MCF 10A (cell line): ENCODE measurements around the gene KLHDC7B. TPM values are rescaled to one million over a fixed set of nuclear protein-coding genes. Genes with fewer than 3 reads are reported as not detected.

Experiments
- BruUV-seq: library from RNA; stranded (reverse); fragments of 400-500 nt; replicated peaks from 2 replicates; lab custom pipeline; 2021; lab: Mats Ljungman, UMichigan
- CTCF ChIA-PET: fragments of 300-600 bp; sonication (Branson Sonifier 250); formaldehyde crosslinking; extraction: SDS; loops from one replicate; lab custom pipeline; 2021; ENCODE audit warnings: antibody characterized with exemption, inconsistent platforms; lab: Yijun Ruan, JAX
- POLR2A ChIA-PET: fragments of 300-600, 350-650 bp; sonication (Branson Sonifier 250); formaldehyde crosslinking; extraction: SDS; loops from one replicate; lab custom pipeline; 2020; ENCODE audit warnings: antibody characterized with exemption, inconsistent platforms; lab: Yijun Ruan, JAX
- DNase-seq: peaks from one replicate; pipeline ENCODE4 v3.0.0-alpha.2; 2018; ENCODE audit not compliant: unreplicated experiment
- H3K27ac Mint-ChIP-seq: one replicate; pipeline ENCODE4 v1.8.0; 2022; ENCODE audit warnings: mild to moderate bottlenecking, low read depth, mixed read lengths; ENCODE audit not compliant: unreplicated experiment
- H3K27me3 Mint-ChIP-seq: one replicate; pipeline ENCODE4 v1.8.0; 2022; ENCODE audit warnings: mixed read lengths; ENCODE audit not compliant: insufficient read depth, unreplicated experiment
- H3K36me3 Mint-ChIP-seq: one replicate; pipeline ENCODE4 v1.8.0; 2022; ENCODE audit warnings: mild to moderate bottlenecking, moderate library complexity, mixed read lengths; ENCODE audit not compliant: insufficient read depth, unreplicated experiment
- H3K4me1 Mint-ChIP-seq: one replicate; pipeline ENCODE4 v1.8.0; 2022; ENCODE audit warnings: mixed read lengths; ENCODE audit not compliant: insufficient read depth, unreplicated experiment
- H3K4me3 Mint-ChIP-seq: one replicate; pipeline ENCODE4 v1.8.0; 2022; ENCODE audit warnings: mild to moderate bottlenecking, moderate library complexity, mixed read lengths; ENCODE audit not compliant: unreplicated experiment
- H3K9me3 Mint-ChIP-seq: one replicate; pipeline ENCODE4 v1.8.0; 2022; ENCODE audit warnings: mixed read lengths; ENCODE audit not compliant: unreplicated experiment
- CTCF ChIP-seq: fragments of 200-600 bp; IDR thresholded peaks from one replicate; pipeline ENCODE4 v1.8.0; 2022; ENCODE audit warnings: antibody characterized with exemption, mild to moderate bottlenecking; ENCODE audit not compliant: unreplicated experiment
- intact Hi-C: fragments of 100-400 bp; cut with micrococcal nuclease; formaldehyde crosslinking; loops from 2 replicates; pipeline ENCODE4 v1.14.1; 2022
- total RNA-seq: library from RNA; stranded (reverse); gene quantifications from 2 replicates; pipeline ENCODE4 v1.2.3, GENCODE V29; 2022

KLHDC7B gene
- total RNA-seq, 1 experiment from 2014 or later, result 0.98 TPM

GRCh38 chr22:50560034-50560433 lies 14.3 kb downstream of the KLHDC7B start:
- no peaks in the 10 kb centered on the region for H3K27me3 Mint-ChIP-seq
- TF ChIP-seq CTCF, result no peak
- peaks cover 28% of the 10 kb centered on the region for H3K4me1 Mint-ChIP-seq
- intact Hi-C loops, result no loop called here
- H3K4me3 Mint-ChIP-seq, result no peak overlapping the region
- H3K36me3 Mint-ChIP-seq, result no peaks in the 10 kb centered on the region
- CTCF ChIA-PET, result interaction anchor here (0.6 to 1.7 kb wide), 7 partner anchors 9 to 235 kb away, joined by 3 to 5 read pairs (median 4); partner anchors contain the start of gene KLHDC7B
- H3K27ac Mint-ChIP-seq, result no peak overlapping the region
- POLR2A ChIA-PET, result interaction anchor here (0.8 to 2.0 kb wide), 7 partner anchors 9 to 51 kb away, joined by 3 to 15 read pairs (median 3); partner anchors contain the start of gene SCO2
- no peak for DNase-seq
- H3K9me3 Mint-ChIP-seq, result no peaks in the 10 kb centered on the region
- BruUV-seq, result no TSS peak

- H3K4me3 Mint-ChIP-seq, result peak overlapping the region; percentile 15
- no peaks in the 10 kb centered on the region for H3K36me3 Mint-ChIP-seq
- POLR2A ChIA-PET, result interaction anchor here (1.2 to 2.0 kb wide), 2 partner anchors 32 to 36 kb away, joined by 3 to 15 read pairs; partner anchors contain the start of genes SCO2 and TYMP
- no peak for DNase-seq
- H3K27ac Mint-ChIP-seq, result no peak overlapping the region
- CTCF ChIA-PET, result no interaction called here
- H3K27me3 Mint-ChIP-seq, result no peaks in the 10 kb centered on the region
- TF ChIP-seq CTCF, result no peak
- H3K4me1 Mint-ChIP-seq, result peaks cover 28% of the 10 kb centered on the region
- no TSS peak for BruUV-seq
- intact Hi-C loops, result loop anchor here (1.0 kb wide), 2 partner anchors 30 to 35 kb away; no protein-coding TSS in a partner anchor
- no peaks in the 10 kb centered on the region for H3K9me3 Mint-ChIP-seq
Measured at GRCh38 chr22:50561401-50562358, 16.0 kb downstream of the KLHDC7B start.

GRCh38 chr22:50562523-50563412 lies 17.1 kb downstream of the KLHDC7B start, which contains the start of gene SYCE3:
Gene SYCE3, minus strand, starts transcription at chr22:50562919. Its CDS starts 6,514 bp downstream, at chr22:50556405.
- Mint-ChIP-seq H3K27ac (peak within 1 kb of the TSS; percentile 91), H3K4me1 (peaks cover 28% of the 10 kb centered on the region), H3K4me3 (peak within 1 kb of the TSS; percentile 90), H3K36me3 (peaks cover 3% of the 10 kb centered on the region), H3K27me3 (no peaks in the 10 kb centered on the region), H3K9me3 (no peaks in the 10 kb centered on the region)
- ChIA-PET POLR2A (interaction anchor here (0.7 to 5.3 kb wide), 16 partner anchors 11 to 318 kb away, joined by 3 to 105 read pairs (median 14); partner anchors contain the start of genes CHKB, KLHDC7B, LMF2 and NCAPH2), CTCF (interaction anchor here (0.6 to 1.9 kb wide), 30 partner anchors 9 to 239 kb away, joined by 3 to 17 read pairs (median 4); partner anchors contain the start of genes LMF2, NCAPH2 and SCO2)
- peak; percentile 91 for TF ChIP-seq CTCF
- intact Hi-C loops, result loop anchor here (1.0 kb wide), 2 partner anchors 31 to 36 kb away; no protein-coding TSS in a partner anchor
- peak; percentile 97 for DNase-seq
- TSS peak; percentile 90 for BruUV-seq
